MM.1S (cell line): ENCODE measurements around the gene SRP19.
"Not testable (repeated sequence)": the region's sequence is repeated elsewhere in the genome, so short reads cannot be mapped to it uniquely, and the experiment has no call there.

Source experiments
- DNase-seq: peaks from one replicate; pipeline ENCODE4 v3.0.0-alpha.2; 2015
- H2AFZ ChIP-seq: fragments of 300-600 bp; sonication (generic); 2 replicates; pipeline ENCODE4 v1.6.0; 2016; ENCODE audit warnings: antibody characterized with exemption, low read length
- H3F3A ChIP-seq: fragments of 300-600 bp; sonication (generic); 2 replicates; pipeline ENCODE4 v1.6.1; 2016; ENCODE audit warnings: mild to moderate bottlenecking, antibody characterized with exemption, low read length, moderate library complexity, mixed read lengths; ENCODE audit not compliant: insufficient read depth
- H3K27ac ChIP-seq: fragments of 300-600 bp; sonication (generic); 2 replicates; pipeline ENCODE4 v1.5.1; 2016; ENCODE audit warnings: mild to moderate bottlenecking, low read length
- H3K27me3 ChIP-seq: fragments of 300-600 bp; sonication (generic); replicated peaks from 2 replicates; pipeline ENCODE4 v1.6.0; 2016; ENCODE audit warnings: low read length; ENCODE audit not compliant: insufficient read depth
- H3K36me3 ChIP-seq: fragments of 300-600 bp; sonication (generic); replicated peaks from 2 replicates; pipeline ENCODE4 v1.6.1; 2016; ENCODE audit warnings: mild to moderate bottlenecking, low read length, mixed read lengths; ENCODE audit not compliant: insufficient read depth
- H3K4me1 ChIP-seq: fragments of 300-600 bp; sonication (generic); 2 replicates; pipeline ENCODE4 v1.6.1; 2016; ENCODE audit warnings: low read length, mixed read lengths
- H3K4me2 ChIP-seq: fragments of 300-600 bp; sonication (generic); 2 replicates; pipeline ENCODE4 v1.6.0; 2016; ENCODE audit warnings: low read depth, low read length
- H3K4me3 ChIP-seq: fragments of 300-600 bp; sonication (generic); 2 replicates; pipeline ENCODE4 v1.5.1; 2016; ENCODE audit warnings: low read length, mixed read lengths
- H3K79me2 ChIP-seq: fragments of 300-600 bp; sonication (generic); 2 replicates; pipeline ENCODE4 v1.6.1; 2016; ENCODE audit warnings: mixed run types, low read length, mixed read lengths
- H3K9ac ChIP-seq: fragments of 300-600 bp; sonication (generic); 2 replicates; pipeline ENCODE4 v1.6.1; 2016; ENCODE audit warnings: low read length, mixed read lengths
- H3K9me2 ChIP-seq: fragments of 300-600 bp; sonication (generic); replicated peaks from 2 replicates; pipeline ENCODE4 v1.6.1; 2016; ENCODE audit warnings: mild to moderate bottlenecking, low read length, mixed read lengths; ENCODE audit not compliant: insufficient read depth
- H3K9me3 ChIP-seq: fragments of 300-600 bp; sonication (generic); replicated peaks from 2 replicates; pipeline ENCODE4 v1.6.1; 2016; ENCODE audit warnings: mild to moderate bottlenecking, low read length, mixed read lengths; ENCODE audit not compliant: insufficient read depth
- H4K20me1 ChIP-seq: fragments of 300-600 bp; sonication (generic); 2 replicates; pipeline ENCODE4 v1.6.1; 2016; ENCODE audit warnings: mild to moderate bottlenecking, low read length, moderate library complexity, mixed read lengths; ENCODE audit not compliant: insufficient read depth
- CTCF ChIP-seq: fragments of 300-600 bp; sonication (generic); IDR thresholded peaks from 2 replicates; pipeline ENCODE4 v1.5.1; 2016; ENCODE audit warnings: antibody characterized with exemption, low read length, mixed read lengths
- EZH2 ChIP-seq: fragments of 300-600 bp; sonication (generic); optimal IDR thresholded peaks from 2 replicates; pipeline ENCODE3; 2017; ENCODE audit warnings: low read depth, mild to moderate bottlenecking, antibody characterized with exemption, low read length, mixed read lengths
- EZH2phosphoT487 ChIP-seq: fragments of 300-600 bp; sonication (generic); IDR thresholded peaks from 2 replicates; pipeline ENCODE4 v1.6.1; 2018; ENCODE audit warnings: antibody characterized with exemption, low read length

SRP19 gene

GRCh38 chr5:112857866-112858265, 3.2 kb upstream of the SRP19 start:
- H3K27ac ChIP-seq: no peak overlapping the region
- no peak overlapping the region for H2AFZ ChIP-seq
- H3K36me3 ChIP-seq: 0 out of 2 replicates have a peak, but pooled peaks cover under 1% of the 10 kb centered on the region
- H4K20me1 ChIP-seq: no peaks in the 10 kb centered on the region
- no peak for DNase-seq
- peaks cover 5% of the 10 kb centered on the region; the same call in 1 of the 2 replicates for H3F3A ChIP-seq
- no peaks in the 10 kb centered on the region for H3K9me2 ChIP-seq
- H3K4me2 ChIP-seq: no peak overlapping the region
- TF ChIP-seq EZH2phosphoT487: no peak
- H3K9me3 ChIP-seq: no peaks in the 10 kb centered on the region
- H3K4me3 ChIP-seq: no peak overlapping the region
- H3K9ac ChIP-seq: no peak overlapping the region
- peaks cover 18% of the 10 kb centered on the region for H3K79me2 ChIP-seq
- H3K27me3 ChIP-seq: no peaks in the 10 kb centered on the region
- H3K4me1 ChIP-seq: peaks cover 7% of the 10 kb centered on the region

- not testable (repeated sequence) for DNase-seq, H4K20me1 ChIP-seq, H3F3A ChIP-seq, H3K4me1 ChIP-seq, H3K9me3 ChIP-seq, H3K27me3 ChIP-seq, H3K9me2 ChIP-seq
- H2AFZ ChIP-seq: peak overlapping the region; percentile 94
- peak overlapping the region; percentile 87 for H3K4me3 ChIP-seq
- peak overlapping the region; percentile 86 for H3K4me2 ChIP-seq
- peaks cover 18% of the 10 kb centered on the region for H3K36me3 ChIP-seq
- peak overlapping the region; percentile 92 for H3K9ac ChIP-seq
- H3K79me2 ChIP-seq: peaks cover 42% of the 10 kb centered on the region
- peak overlapping the region; percentile 77 for H3K27ac ChIP-seq
Observed at GRCh38 chr5:112860571-112860928, 537 bp upstream of the SRP19 start.

GRCh38 chr5:112861638-112861985, 525 bp downstream of the SRP19 start:
- peaks cover 5% of the 10 kb centered on the region for H3F3A ChIP-seq
- peak overlapping the region; percentile 87 for H3K4me3 ChIP-seq
- no peak for DNase-seq
- peaks cover 18% of the 10 kb centered on the region for H3K36me3 ChIP-seq
- peak overlapping the region; percentile 92 for H3K9ac ChIP-seq
- peaks cover 51% of the 10 kb centered on the region for H3K79me2 ChIP-seq
- H3K27ac ChIP-seq: peak overlapping the region; percentile 77
- no peaks in the 10 kb centered on the region for H3K27me3 ChIP-seq
- no peaks in the 10 kb centered on the region for H4K20me1 ChIP-seq
- H3K9me3 ChIP-seq: no peaks in the 10 kb centered on the region
- TF ChIP-seq EZH2 (no peak), CTCF (no peak), EZH2phosphoT487 (no peak)
- H2AFZ ChIP-seq: peak overlapping the region; percentile 64
- H3K4me1 ChIP-seq: peaks cover 9% of the 10 kb centered on the region
- peak overlapping the region; percentile 64 for H3K4me2 ChIP-seq
- H3K9me2 ChIP-seq: no peaks in the 10 kb centered on the region

- H3K9me2 ChIP-seq: no peaks in the 10 kb centered on the region
- H2AFZ ChIP-seq: no peak overlapping the region
- peak overlapping the region; percentile 64 for H3K4me2 ChIP-seq
- no peaks in the 10 kb centered on the region for H3K27me3 ChIP-seq
- DNase-seq: no peak
- peaks cover 9% of the 10 kb centered on the region for H3F3A ChIP-seq
- H3K9me3 ChIP-seq: no peaks in the 10 kb centered on the region
- no peak overlapping the region for H3K27ac ChIP-seq
- peaks cover 19% of the 10 kb centered on the region for H3K36me3 ChIP-seq
- H4K20me1 ChIP-seq: no peaks in the 10 kb centered on the region
- H3K4me3 ChIP-seq: peak overlapping the region; percentile 87
- TF ChIP-seq EZH2phosphoT487: no peak
- TF ChIP-seq EZH2: no peak
- TF ChIP-seq CTCF: no peak
- peak overlapping the region; percentile 92; the same call in 1 of the 2 replicates for H3K9ac ChIP-seq
- H3K79me2 ChIP-seq: peaks cover 56% of the 10 kb centered on the region
- peaks cover 9% of the 10 kb centered on the region for H3K4me1 ChIP-seq
Observed at GRCh38 chr5:112862085-112862484, 998 bp downstream of the SRP19 start.
